Inflammatory macrophage (primary cell): ENCODE data around the gene GNL1.
"Not testable (repeated sequence)": the region's sequence is repeated elsewhere in the genome, so short reads cannot be mapped to it uniquely, and the experiment has no call there.

Source experiments
- DNase-seq, 2 donors: peaks; one replicate each; pipeline ENCODE4 v3.0.0-alpha.2; 2020 to 2022

GNL1 gene

GRCh38 chr6:30526444-30526843, 29.8 kb downstream of the GNL1 start:
- not testable (repeated sequence) for DNase-seq

GRCh38 chr6:30521952-30522351, 34.3 kb downstream of the GNL1 start:
- not testable (repeated sequence) for DNase-seq

- DNase-seq = not testable (repeated sequence)
Measured at GRCh38 chr6:30521082-30521481, 35.2 kb downstream of the GNL1 start.

GRCh38 chr6:30520522-30520921, 35.8 kb downstream of the GNL1 start:
- DNase-seq = no peak

- DNase-seq = not testable (repeated sequence)
Measured at GRCh38 chr6:30518505-30519145, 37.7 kb downstream of the GNL1 start.

GRCh38 chr6:30517767-30518504, 38.4 kb downstream of the GNL1 start:
- DNase-seq = not testable (repeated sequence)

- not testable (repeated sequence) for DNase-seq
Measured at GRCh38 chr6:30516754-30517076, 39.6 kb downstream of the GNL1 start.

- DNase-seq = peak; percentile 99
Measured at GRCh38 chr6:30515944-30516753, 40.1 kb downstream of the GNL1 start.

- no peak for DNase-seq
Measured at GRCh38 chr6:30515106-30515505, 41.2 kb downstream of the GNL1 start.

- no peak for DNase-seq
Measured at GRCh38 chr6:30513451-30513850, 42.8 kb downstream of the GNL1 start.

GRCh38 chr6:30511169-30511546, 45.1 kb downstream of the GNL1 start:
- no peak for DNase-seq

- no peak for DNase-seq
Measured at GRCh38 chr6:30510419-30511168, 45.7 kb downstream of the GNL1 start.

- DNase-seq = peak; percentile 69 to 83
Measured at GRCh38 chr6:30508890-30509736, 47.2 kb downstream of the GNL1 start.

GRCh38 chr6:30507849-30508827, 48.2 kb downstream of the GNL1 start:
- DNase-seq = peak; percentile 44 to 53

GRCh38 chr6:30500421-30501355, 55.6 kb downstream of the GNL1 start:
- peak; percentile 30 to 44 for DNase-seq

GRCh38 chr6:30498705-30499104, 57.6 kb downstream of the GNL1 start:
- not testable (repeated sequence) for DNase-seq

- no peak for DNase-seq
Measured at GRCh38 chr6:30497714-30498113, 58.6 kb downstream of the GNL1 start.

GRCh38 chr6:30497261-30497599, 59.1 kb downstream of the GNL1 start:
- not testable (repeated sequence) for DNase-seq

GRCh38 chr6:30495993-30496392, 60.3 kb downstream of the GNL1 start:
- no peak for DNase-seq
